NT2/D1 (cell line): Measurements from ENCODE around the gene SCYL3.

ENCODE experiments used
- YY1 ChIP-seq: IDR thresholded peaks from 2 replicates; pipeline ENCODE4 v1.6.1; 2011; ENCODE audit not compliant: insufficient read length, insufficient read depth
- ZNF274 ChIP-seq: IDR thresholded peaks from 2 replicates; pipeline ENCODE4 v1.6.1; 2011; ENCODE audit warnings: mild to moderate bottlenecking, low read depth, low read length

DNA sequence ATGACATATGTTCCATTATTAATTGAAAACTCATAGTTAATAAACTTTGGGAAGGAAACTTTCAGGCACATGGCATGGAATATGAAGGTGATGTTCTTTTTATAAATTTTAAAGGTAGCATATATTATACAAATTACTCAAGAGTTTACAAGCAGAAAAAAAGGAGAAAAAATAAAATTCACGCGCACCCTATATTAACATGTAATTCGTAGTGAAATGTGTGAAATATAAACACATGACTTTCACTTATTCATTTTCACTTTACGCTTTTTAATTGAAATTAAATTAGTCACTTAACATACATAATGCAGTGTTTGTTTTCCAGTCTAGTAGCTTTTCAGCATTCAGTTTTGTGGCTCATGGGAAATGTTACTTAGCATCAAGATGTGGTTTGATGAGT lies 27.4 kb upstream of the SCYL3 start:
- TF ChIP-seq YY1 (no peak), ZNF274 (no peak)
